Prostate gland (tissue), 2 donors: Measurements from ENCODE around the gene MNS1. TPM values are rescaled to one million over a fixed set of nuclear protein-coding genes. Genes with fewer than 3 reads are reported as not detected.

Source experiments
- DNase-seq: peaks from one replicate; pipeline ENCODE4 v3.0.0-alpha.2; 2019; ENCODE audit warnings: low spot score
- H3K27ac ChIP-seq, 2 donors: fragments of 200-600 bp; sonication (generic); 2 replicates each; pipeline ENCODE4 v1.5.1; 2017 to 2019
- H3K27me3 ChIP-seq: fragments of 200-600 bp; sonication (generic); replicated peaks from 2 replicates; pipeline ENCODE4 v1.5.1; 2019; ENCODE audit not compliant: insufficient read depth
- H3K36me3 ChIP-seq, 2 donors: fragments of 200-600 bp; sonication (generic); 1 replicate in 1 of 2; 2 replicates in 1 of 2; pipeline versions ENCODE4 v1.5.1 to v1.8.1; 2017 to 2019
- H3K4me1 ChIP-seq: fragments of 200-600 bp; sonication (generic); replicated peaks from 2 replicates; pipeline ENCODE4 v1.5.1; 2019
- H3K4me3 ChIP-seq, 2 donors: fragments of 200-600 bp; sonication (generic); 2 replicates each; pipeline ENCODE4 v1.5.1; 2017 to 2019
- H3K9me3 ChIP-seq: fragments of 200-600 bp; sonication (generic); 2 replicates; pipeline ENCODE4 v1.5.1; 2017
- POLR2A ChIP-seq: fragments of 450-650 bp; IDR thresholded peaks from one replicate; pipeline ENCODE4 v1.6.1; 2016; ENCODE audit warnings: antibody characterized with exemption, mild to moderate bottlenecking
- POLR2AphosphoS5 ChIP-seq: sonication (generic); formaldehyde crosslinking; IDR thresholded peaks from one replicate; pipeline ENCODE4 v1.6.1; 2017; ENCODE audit warnings: antibody characterized with exemption
- WGBS: methylation state at CpG from one replicate; pipeline ENCODE4 v1.1.5; 2018; 5-methylcytosine and 5-hydroxymethylcytosine counted together
- intact Hi-C: fragments of 100-400 bp; cut with DNase I; formaldehyde crosslinking; loops from one replicate; pipeline ENCODE4 v1.14.2; 2022
- total RNA-seq, 2 donors: library from RNA; depleted of rRNA; stranded (reverse); fragments of >200 nt; gene quantifications; one replicate each; pipeline ENCODE4 v1.1.0, GENCODE V29; 2016
- TF ChIP-seq, protein P1 (sequence below), 4 experiments: fragments of 200-600 bp in 2 of 4; fragments of 450-650 bp in 2 of 4; sonication (generic) in 2 of 4; IDR thresholded peaks; 1 replicate in 3 of 4; 2 replicates in 1 of 4; pipeline ENCODE4 v1.5.1; 2016 to 2019; ENCODE audit warnings: antibody characterized with exemption in 4 of 4, mild to moderate bottlenecking in 2 of 4, moderate library complexity in 2 of 4

The MNS1 gene
- total RNA-seq, 2 donors from 2014 or later, result 1.5 to 4.5 TPM

DNA sequence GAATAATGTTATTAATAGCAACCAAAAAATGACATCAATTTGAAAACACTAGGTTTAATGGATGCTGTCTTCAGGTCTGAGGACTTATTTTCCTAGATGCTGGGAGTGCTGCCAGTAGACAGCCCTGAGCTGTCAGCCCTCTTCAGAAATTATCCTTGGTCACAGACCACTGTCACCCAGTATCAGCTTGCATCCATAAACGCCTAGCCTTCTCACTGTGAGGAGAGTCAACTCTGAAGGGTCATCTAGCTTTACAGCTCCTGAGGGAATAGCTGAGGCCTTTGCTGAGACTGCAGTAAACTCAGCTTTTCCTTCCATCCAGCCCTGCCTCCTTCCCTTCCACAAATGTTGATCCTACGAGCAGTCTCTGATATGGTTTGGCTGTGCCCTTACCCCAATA is 19.4 kb upstream of the MNS1 start:
- Histone ChIP-seq H3K27ac (no peak overlapping the region), H3K4me3 (no peak overlapping the region), H3K27me3 (no peaks in the 10 kb centered on the region), H3K9me3 (no peaks in the 10 kb centered on the region), H3K36me3 (no peaks in the 10 kb centered on the region), H3K4me1 (no peaks in the 10 kb centered on the region)
- intact Hi-C loops, result no loop called here
- WGBS, result 66% methylated on average over 2 of the region's 2 CpGs
- TF ChIP-seq POLR2A (no peak), POLR2AphosphoS5 (no peak)
- TF ChIP-seq, protein P1, sequence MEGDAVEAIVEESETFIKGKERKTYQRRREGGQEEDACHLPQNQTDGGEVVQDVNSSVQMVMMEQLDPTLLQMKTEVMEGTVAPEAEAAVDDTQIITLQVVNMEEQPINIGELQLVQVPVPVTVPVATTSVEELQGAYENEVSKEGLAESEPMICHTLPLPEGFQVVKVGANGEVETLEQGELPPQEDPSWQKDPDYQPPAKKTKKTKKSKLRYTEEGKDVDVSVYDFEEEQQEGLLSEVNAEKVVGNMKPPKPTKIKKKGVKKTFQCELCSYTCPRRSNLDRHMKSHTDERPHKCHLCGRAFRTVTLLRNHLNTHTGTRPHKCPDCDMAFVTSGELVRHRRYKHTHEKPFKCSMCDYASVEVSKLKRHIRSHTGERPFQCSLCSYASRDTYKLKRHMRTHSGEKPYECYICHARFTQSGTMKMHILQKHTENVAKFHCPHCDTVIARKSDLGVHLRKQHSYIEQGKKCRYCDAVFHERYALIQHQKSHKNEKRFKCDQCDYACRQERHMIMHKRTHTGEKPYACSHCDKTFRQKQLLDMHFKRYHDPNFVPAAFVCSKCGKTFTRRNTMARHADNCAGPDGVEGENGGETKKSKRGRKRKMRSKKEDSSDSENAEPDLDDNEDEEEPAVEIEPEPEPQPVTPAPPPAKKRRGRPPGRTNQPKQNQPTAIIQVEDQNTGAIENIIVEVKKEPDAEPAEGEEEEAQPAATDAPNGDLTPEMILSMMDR (IDR thresholded peaks at IDR 0.05), result no peak
- no peak for DNase-seq

- no peaks in the 10 kb centered on the region for H3K4me1 ChIP-seq
- no peak for TF ChIP-seq POLR2AphosphoS5
- TF ChIP-seq, protein P1 (IDR thresholded peaks at IDR 0.05), result no peak
- no peak for TF ChIP-seq POLR2A
- no peaks in the 10 kb centered on the region for H3K27me3 ChIP-seq
- no peak for DNase-seq
- no peaks in the 10 kb centered on the region for H3K36me3 ChIP-seq
- no peaks in the 10 kb centered on the region for H3K9me3 ChIP-seq
- no peak overlapping the region for H3K27ac ChIP-seq
- intact Hi-C loops, result no loop called here
- no peak overlapping the region for H3K4me3 ChIP-seq
Observed at GRCh38 chr15:56475351-56475750, 10.4 kb upstream of the MNS1 start.

DNA sequence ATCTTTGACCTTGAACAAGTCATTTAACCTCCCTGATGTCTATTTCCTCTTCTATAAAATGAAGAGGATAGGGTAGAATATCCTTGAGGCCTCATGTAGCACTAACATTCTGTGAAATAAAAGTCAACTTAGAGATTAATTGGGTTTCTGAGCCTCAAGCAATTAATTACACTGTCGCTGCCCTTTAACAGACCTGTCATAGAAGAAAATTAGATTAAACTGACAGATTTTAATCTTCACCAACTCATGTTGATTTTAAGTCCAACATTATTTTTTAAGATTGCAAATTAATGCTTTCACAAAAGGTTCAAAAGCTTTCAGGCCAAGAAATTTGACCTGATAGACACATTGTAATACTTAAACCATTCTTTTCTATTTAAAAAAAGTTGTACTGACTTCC is 8.1 kb upstream of the MNS1 start:
- 45% methylated on average over 1 of the region's 1 CpG for WGBS

DNA sequence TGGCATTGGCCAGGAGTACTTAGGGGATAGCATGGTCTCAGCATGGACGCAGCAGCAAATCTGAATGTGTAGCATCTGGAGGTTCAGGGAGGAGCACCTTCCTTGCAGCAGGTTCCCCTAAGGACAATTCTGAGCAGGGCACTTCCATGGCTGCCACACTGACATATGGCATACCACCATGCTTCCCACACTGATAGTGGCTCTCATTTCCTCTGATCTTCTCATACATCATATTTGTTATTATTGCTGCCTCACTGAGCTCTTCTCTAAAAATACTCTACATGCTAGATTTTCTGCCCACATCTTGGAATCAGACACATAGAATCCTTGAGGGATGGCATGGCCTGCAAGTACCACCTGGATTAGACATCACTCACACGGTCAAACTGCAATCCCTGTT is 7.3 kb upstream of the MNS1 start:
- H3K36me3 ChIP-seq, result no peaks in the 10 kb centered on the region
- DNase-seq, result no peak
- H3K27ac ChIP-seq, result no peak overlapping the region
- no peaks in the 10 kb centered on the region for H3K4me1 ChIP-seq
- TF ChIP-seq POLR2AphosphoS5, result no peak
- H3K27me3 ChIP-seq, result no peaks in the 10 kb centered on the region
- no peaks in the 10 kb centered on the region for H3K9me3 ChIP-seq
- 89% methylated on average over 2 of the region's 2 CpGs for WGBS
- no peak overlapping the region for H3K4me3 ChIP-seq
- intact Hi-C loops, result no loop called here

More for the DNA sequence above, 8.1 kb upstream of the MNS1 start:
- no peaks in the 10 kb centered on the region for H3K36me3 ChIP-seq
- no peaks in the 10 kb centered on the region for H3K9me3 ChIP-seq
- H3K4me1 ChIP-seq, result no peaks in the 10 kb centered on the region
- intact Hi-C loops, result no loop called here
- no peaks in the 10 kb centered on the region for H3K27me3 ChIP-seq
- DNase-seq, result no peak
- TF ChIP-seq, protein P1 (IDR thresholded peaks at IDR 0.05), result no peak
- TF ChIP-seq POLR2AphosphoS5 (no peak), POLR2A (no peak)
- no peak overlapping the region for H3K27ac ChIP-seq
- H3K4me3 ChIP-seq, result no peak overlapping the region

- Histone ChIP-seq H3K4me1 (no peaks in the 10 kb centered on the region), H3K27ac (no peak overlapping the region), H3K27me3 (no peaks in the 10 kb centered on the region), H3K4me3 (no peak overlapping the region), H3K9me3 (no peaks in the 10 kb centered on the region), H3K36me3 (no peaks in the 10 kb centered on the region)
- no peak for TF ChIP-seq POLR2AphosphoS5
- TF ChIP-seq, protein P1 (IDR thresholded peaks at IDR 0.05), result no peak
- TF ChIP-seq POLR2A, result no peak
- 90% methylated on average over 5 of the region's 5 CpGs for WGBS
- DNase-seq, result no peak
- intact Hi-C loops, result no loop called here
Observed at GRCh38 chr15:56471440-56472069, 6.6 kb upstream of the MNS1 start.
